SK-N-SH treated with all-trans-retinoic acid at 6 μM for 48 hours (cell line): ENCODE measurements around the gene MAST3.

Experiments used
- ATAC-seq: fragments of 200-7000 bp; cut with Tn5 transposase; 3 replicates; pipeline ENCODE4 v1.9.1; 2020; ENCODE audit warnings: mild to moderate bottlenecking, moderate library complexity
- ARNTL ChIP-seq: fragments of 450-650 bp; formaldehyde crosslinking; IDR thresholded peaks from 2 replicates; pipeline ENCODE4 v1.5.0; 2020; ENCODE audit warnings: low read depth, mild to moderate bottlenecking, moderate library complexity, borderline replicate concordance
- BACH2 ChIP-seq: fragments of 250-450 bp; sonication (Bioruptor Pico); IDR thresholded peaks from 2 replicates; pipeline ENCODE4 v1.9.0; 2021; ENCODE audit warnings: mild to moderate bottlenecking, borderline replicate concordance
- CSDC2 ChIP-seq: fragments of 250-450 bp; sonication (Bioruptor Pico); IDR thresholded peaks from 2 replicates; pipeline ENCODE4 v1.5.0; 2020; ENCODE audit warnings: mild to moderate bottlenecking, moderate library complexity
- ESRRG ChIP-seq: fragments of 250-450 bp; sonication (Bioruptor Pico); IDR thresholded peaks from 2 replicates; pipeline ENCODE4 v1.6.1; 2021; ENCODE audit warnings: mild to moderate bottlenecking
- GLIS3 ChIP-seq: fragments of 250-450 bp; sonication (Bioruptor Pico); IDR thresholded peaks from 2 replicates; pipeline ENCODE4 v1.5.0; 2020; ENCODE audit warnings: mild to moderate bottlenecking, moderate library complexity
- ISL1 ChIP-seq: fragments of 250-450 bp; sonication (Bioruptor Pico); IDR thresholded peaks from 2 replicates; pipeline ENCODE4 v2.1.2; 2022; ENCODE audit warnings: mild to moderate bottlenecking, moderate library complexity
- OSR1 ChIP-seq: fragments of 250-450 bp; sonication (Bioruptor Pico); IDR thresholded peaks from 2 replicates; pipeline ENCODE4 v1.8.0; 2022; ENCODE audit warnings: moderate library complexity, mild to moderate bottlenecking, inconsistent platforms
- POU6F1 ChIP-seq: fragments of 250-450 bp; sonication (Bioruptor Pico); IDR thresholded peaks from 2 replicates; pipeline ENCODE4 v1.8.0; 2021; ENCODE audit warnings: low read depth, mild to moderate bottlenecking, moderate library complexity, borderline replicate concordance
- PPARA ChIP-seq: fragments of 250-450 bp; sonication (Bioruptor Pico); IDR thresholded peaks from 2 replicates; pipeline ENCODE4 v1.5.0; 2020; ENCODE audit warnings: mild to moderate bottlenecking, borderline replicate concordance
- RARB ChIP-seq: fragments of 250-450 bp; sonication (Bioruptor Pico); IDR thresholded peaks from 2 replicates; pipeline ENCODE4 v1.8.0; 2021; ENCODE audit warnings: mild to moderate bottlenecking, moderate library complexity
- SNAI2 ChIP-seq: fragments of 250-450 bp; sonication (Bioruptor Pico); IDR thresholded peaks from 2 replicates; pipeline ENCODE4 v1.5.0; 2020; ENCODE audit warnings: mild to moderate bottlenecking, moderate library complexity
- TCF4 ChIP-seq: fragments of 250-450 bp; sonication (Bioruptor Pico); IDR thresholded peaks from 2 replicates; pipeline ENCODE4 v1.8.0; 2021; ENCODE audit warnings: mild to moderate bottlenecking, moderate library complexity, borderline replicate concordance
- TOX ChIP-seq: fragments of 250-450 bp; sonication (Bioruptor Pico); IDR thresholded peaks from 2 replicates; pipeline ENCODE4 v1.8.0; 2021; ENCODE audit warnings: mild to moderate bottlenecking, moderate library complexity, borderline replicate concordance
- ZC3H10 ChIP-seq: fragments of 250-450 bp; sonication (Bioruptor Pico); IDR thresholded peaks from 2 replicates; pipeline ENCODE4 v1.5.1; 2021; ENCODE audit warnings: mild to moderate bottlenecking, moderate library complexity
- ZFP3 ChIP-seq: fragments of 250-450 bp; sonication (Bioruptor Pico); IDR thresholded peaks from 2 replicates; pipeline ENCODE4 v1.5.0; 2020; ENCODE audit warnings: mild to moderate bottlenecking, moderate library complexity
- ZFP30 ChIP-seq: fragments of 450-650 bp; formaldehyde crosslinking; IDR thresholded peaks from 2 replicates; pipeline ENCODE4 v1.5.0; 2022; ENCODE audit warnings: mild to moderate bottlenecking, moderate library complexity
- ZNF565 ChIP-seq: fragments of 450-650 bp; formaldehyde crosslinking; conservative IDR thresholded peaks from 2 replicates; pipeline ENCODE4 v1.5.0; 2020; ENCODE audit warnings: low read depth, mild to moderate bottlenecking, moderate library complexity
- ZNF70 ChIP-seq: fragments of 450-650 bp; formaldehyde crosslinking; IDR thresholded peaks from 2 replicates; pipeline ENCODE4 v1.5.0; 2020; ENCODE audit warnings: mild to moderate bottlenecking, moderate library complexity
- ZNF8 ChIP-seq: fragments of 450-650 bp; formaldehyde crosslinking; IDR thresholded peaks from 2 replicates; pipeline ENCODE4 v1.5.0; 2020; ENCODE audit warnings: mild to moderate bottlenecking, moderate library complexity
- TF ChIP-seq, protein P1 (sequence below): fragments of 250-450 bp; sonication (Bioruptor Pico); IDR thresholded peaks from 2 replicates; pipeline ENCODE4 v1.8.0; 2020; ENCODE audit warnings: mild to moderate bottlenecking, moderate library complexity, borderline replicate concordance
- TF ChIP-seq, protein P2 (sequence below): fragments of 250-450 bp; sonication (Bioruptor Pico); IDR thresholded peaks from 2 replicates; pipeline ENCODE4 v1.5.1; 2021; ENCODE audit warnings: mild to moderate bottlenecking, moderate library complexity

MAST3 gene

DNA sequence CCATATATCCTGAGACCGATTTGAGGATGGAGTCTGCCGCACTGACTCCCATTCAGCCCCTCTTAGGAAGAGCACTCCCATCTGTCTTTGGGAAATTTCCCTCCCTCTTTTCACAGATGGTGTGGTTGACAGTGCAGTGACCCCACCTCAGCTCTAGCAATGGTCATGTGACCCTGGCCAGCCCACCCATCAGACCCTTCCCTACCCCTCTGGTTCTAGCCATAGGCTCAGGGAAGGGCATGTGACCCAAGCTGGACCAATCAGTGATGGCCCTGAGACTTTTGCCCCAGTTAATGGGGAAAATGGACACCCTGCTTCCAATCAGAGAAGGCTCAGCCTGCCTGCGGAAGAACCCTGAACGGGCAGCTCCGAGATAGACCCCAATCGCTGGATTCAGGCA is 37.1 kb upstream of the MAST3 start:
- ATAC-seq, result no peak
- TF ChIP-seq ZNF70 (CRISPR knock-in tag) (no peak), SNAI2 (CRISPR knock-in tag) (no peak), BACH2 (CRISPR knock-in tag) (no peak), GLIS3 (no peak)
- TF ChIP-seq, protein P1, sequence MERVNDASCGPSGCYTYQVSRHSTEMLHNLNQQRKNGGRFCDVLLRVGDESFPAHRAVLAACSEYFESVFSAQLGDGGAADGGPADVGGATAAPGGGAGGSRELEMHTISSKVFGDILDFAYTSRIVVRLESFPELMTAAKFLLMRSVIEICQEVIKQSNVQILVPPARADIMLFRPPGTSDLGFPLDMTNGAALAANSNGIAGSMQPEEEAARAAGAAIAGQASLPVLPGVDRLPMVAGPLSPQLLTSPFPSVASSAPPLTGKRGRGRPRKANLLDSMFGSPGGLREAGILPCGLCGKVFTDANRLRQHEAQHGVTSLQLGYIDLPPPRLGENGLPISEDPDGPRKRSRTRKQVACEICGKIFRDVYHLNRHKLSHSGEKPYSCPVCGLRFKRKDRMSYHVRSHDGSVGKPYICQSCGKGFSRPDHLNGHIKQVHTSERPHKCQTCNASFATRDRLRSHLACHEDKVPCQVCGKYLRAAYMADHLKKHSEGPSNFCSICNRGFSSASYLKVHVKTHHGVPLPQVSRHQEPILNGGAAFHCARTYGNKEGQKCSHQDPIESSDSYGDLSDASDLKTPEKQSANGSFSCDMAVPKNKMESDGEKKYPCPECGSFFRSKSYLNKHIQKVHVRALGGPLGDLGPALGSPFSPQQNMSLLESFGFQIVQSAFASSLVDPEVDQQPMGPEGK (CRISPR knock-in tag), result no peak

DNA sequence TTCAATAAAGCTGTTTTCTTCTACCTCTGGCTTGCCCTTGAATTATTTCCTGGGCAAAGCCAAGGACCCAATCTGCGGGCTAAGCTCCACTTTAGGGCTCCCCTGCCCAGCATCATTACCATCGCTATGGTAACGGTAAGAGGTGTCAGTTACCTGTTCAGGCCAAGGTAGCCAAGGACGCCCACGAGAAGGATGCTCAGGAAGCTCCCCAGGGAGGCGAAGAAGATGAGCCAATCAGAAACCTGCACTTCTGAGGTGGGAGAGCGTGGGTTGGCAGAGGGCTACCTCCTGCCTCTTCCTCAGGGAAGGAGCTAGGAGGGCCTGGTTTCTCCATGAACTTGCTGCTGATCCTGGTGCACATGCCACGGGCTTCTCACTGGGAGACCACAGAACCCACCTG is 35.5 kb upstream of the MAST3 start:
- no peak for ATAC-seq
- no peak for TF ChIP-seq POU6F1 (CRISPR knock-in tag)
- TF ChIP-seq, protein P2, sequence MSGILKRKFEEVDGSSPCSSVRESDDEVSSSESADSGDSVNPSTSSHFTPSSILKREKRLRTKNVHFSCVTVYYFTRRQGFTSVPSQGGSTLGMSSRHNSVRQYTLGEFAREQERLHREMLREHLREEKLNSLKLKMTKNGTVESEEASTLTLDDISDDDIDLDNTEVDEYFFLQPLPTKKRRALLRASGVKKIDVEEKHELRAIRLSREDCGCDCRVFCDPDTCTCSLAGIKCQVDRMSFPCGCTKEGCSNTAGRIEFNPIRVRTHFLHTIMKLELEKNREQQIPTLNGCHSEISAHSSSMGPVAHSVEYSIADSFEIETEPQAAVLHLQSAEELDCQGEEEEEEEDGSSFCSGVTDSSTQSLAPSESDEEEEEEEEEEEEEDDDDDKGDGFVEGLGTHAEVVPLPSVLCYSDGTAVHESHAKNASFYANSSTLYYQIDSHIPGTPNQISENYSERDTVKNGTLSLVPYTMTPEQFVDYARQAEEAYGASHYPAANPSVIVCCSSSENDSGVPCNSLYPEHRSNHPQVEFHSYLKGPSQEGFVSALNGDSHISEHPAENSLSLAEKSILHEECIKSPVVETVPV (CRISPR knock-in tag), result no peak
- no peak for TF ChIP-seq ZFP3 (CRISPR knock-in tag)
- TF ChIP-seq ZFP30 (CRISPR knock-in tag), result no peak
- no peak for TF ChIP-seq TOX (CRISPR knock-in tag)
- TF ChIP-seq ISL1 (CRISPR knock-in tag), result no peak
- no peak for TF ChIP-seq ZC3H10
- no peak for TF ChIP-seq OSR1 (CRISPR knock-in tag)
- TF ChIP-seq ESRRG (CRISPR knock-in tag), result no peak
- TF ChIP-seq ARNTL (CRISPR knock-in tag), result no peak
- no peak for TF ChIP-seq TCF4 (CRISPR knock-in tag)
- no peak for TF ChIP-seq RARB (CRISPR knock-in tag)

DNA sequence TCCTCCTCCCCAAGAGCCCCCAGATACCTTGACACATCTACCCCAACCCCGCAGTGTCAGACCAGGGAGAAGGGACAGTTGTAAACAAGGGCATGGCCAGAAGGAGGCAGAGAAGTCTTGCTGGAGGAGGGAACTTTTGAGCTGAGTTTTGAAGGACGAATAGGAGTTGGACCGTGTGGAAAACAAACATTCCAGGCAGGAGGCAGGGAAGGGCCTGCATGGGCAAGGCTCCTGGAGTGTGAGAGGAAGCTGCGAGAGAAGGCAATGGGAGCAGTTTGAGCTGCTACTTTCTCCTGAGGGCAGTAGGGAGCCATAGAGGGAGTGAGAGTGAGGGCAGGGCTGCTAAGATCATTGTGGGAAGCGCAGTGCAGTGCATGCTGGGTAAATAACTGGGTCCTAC is 34.1 kb upstream of the MAST3 start:
- TF ChIP-seq ZFP3 (CRISPR knock-in tag) (peak; percentile 94), PPARA (CRISPR knock-in tag) (no peak), ZNF565 (CRISPR knock-in tag) (no peak), ZNF8 (no peak)
- no peak for ATAC-seq

GRCh38 chr19:18065173-18065495 is 32.4 kb upstream of the MAST3 start:
- TF ChIP-seq BACH2 (CRISPR knock-in tag) (no peak), ZNF70 (CRISPR knock-in tag) (no peak), TCF4 (CRISPR knock-in tag) (no peak), ARNTL (CRISPR knock-in tag) (no peak), CSDC2 (CRISPR knock-in tag) (no peak), PPARA (CRISPR knock-in tag) (no peak), ZFP30 (CRISPR knock-in tag) (no peak), OSR1 (CRISPR knock-in tag) (no peak), TOX (CRISPR knock-in tag) (no peak), ZFP3 (CRISPR knock-in tag) (no peak), POU6F1 (CRISPR knock-in tag) (no peak), RARB (CRISPR knock-in tag) (no peak), GLIS3 (no peak), SNAI2 (CRISPR knock-in tag) (no peak)
- TF ChIP-seq, protein P2 (CRISPR knock-in tag), result no peak
- ATAC-seq, result no peak
